ENCODE results near the gene NOMO2.
"Not testable (repeated sequence)": the region's sequence is repeated elsewhere in the genome, so short reads cannot be mapped to it uniquely, and the experiment has no call there.

NOMO2 gene

DNA sequence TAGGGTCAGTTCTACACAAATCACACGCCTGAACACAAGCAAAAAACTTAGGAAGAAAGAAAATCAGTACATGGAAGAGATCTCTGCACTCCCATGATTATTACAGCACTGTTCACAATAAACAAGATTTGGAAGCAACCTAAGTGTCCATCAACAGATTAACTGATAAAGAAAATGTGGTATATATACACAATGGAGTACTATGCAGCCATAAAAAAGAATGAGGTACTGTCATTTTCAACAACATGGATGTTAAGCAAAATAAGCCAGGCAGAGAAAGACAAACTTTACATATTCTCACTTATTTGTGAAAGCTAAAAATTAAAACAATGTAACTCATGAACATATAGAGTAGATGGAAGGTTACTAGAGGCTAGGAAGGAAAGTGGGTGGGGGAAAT, 16.0 kb upstream of the NOMO2 start:
- DNase-seq (ENCODE audit: low spot score) = not testable (repeated sequence)

DNA sequence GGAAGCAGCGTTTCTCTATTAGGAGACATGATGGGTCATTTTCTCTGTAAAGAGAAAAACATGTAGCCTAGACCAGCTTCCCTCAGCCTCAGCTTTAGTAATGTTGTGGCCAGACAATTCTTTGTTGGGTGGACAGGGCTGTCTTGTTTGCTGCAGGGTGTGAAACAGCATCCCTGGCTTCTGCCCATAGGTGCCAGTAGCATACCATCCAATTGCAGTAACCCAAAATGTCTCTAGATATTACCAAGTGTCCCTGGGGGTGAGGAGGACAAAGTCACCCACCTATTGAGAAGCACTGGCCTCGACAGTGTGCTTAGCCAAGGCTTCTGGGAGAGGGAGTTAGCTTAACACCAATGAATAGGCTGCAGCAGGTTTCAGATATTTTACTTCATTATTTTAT, 14.0 kb upstream of the NOMO2 start:
- DNase-seq (ENCODE audit: low spot score) = not testable (repeated sequence)

DNA sequence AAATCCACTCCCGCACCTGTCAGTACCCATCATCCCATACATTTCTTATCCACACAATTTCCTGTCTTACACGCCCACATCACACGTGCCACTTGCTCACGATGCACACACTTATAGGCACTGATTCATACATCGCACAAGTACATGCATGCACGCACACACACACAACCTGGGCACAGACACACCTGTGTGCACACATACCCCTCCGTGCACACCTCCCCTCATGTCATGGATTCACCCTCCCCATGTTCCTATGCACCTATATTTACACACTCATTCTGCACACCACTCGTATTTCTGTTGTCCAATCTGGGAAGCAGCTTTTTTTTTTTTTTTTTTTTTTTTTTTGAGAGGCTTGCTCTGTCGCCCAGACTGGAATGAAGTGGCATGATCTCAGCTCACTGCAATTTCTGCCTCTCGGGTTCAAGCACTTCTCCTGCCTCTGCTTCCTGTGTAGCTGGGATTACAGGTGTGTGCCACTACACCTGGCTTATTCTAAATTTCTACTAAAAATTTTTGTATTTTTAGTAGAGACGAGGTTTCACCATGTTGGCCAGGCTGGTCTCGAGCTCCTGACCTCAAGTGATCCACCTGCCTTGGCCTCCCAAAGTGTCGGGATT, 13.5 kb upstream of the NOMO2 start:
- DNase-seq (ENCODE audit: low spot score) = not testable (repeated sequence)

- not testable (repeated sequence) for DNase-seq (ENCODE audit: low spot score)
Measured at GRCh38 chr16:18573887-18574286, 12.0 kb upstream of the NOMO2 start.

GRCh38 chr16:18572973-18573372, 11.1 kb upstream of the NOMO2 start:
- DNase-seq (ENCODE audit: low spot score) = not testable (repeated sequence)

GRCh38 chr16:18571307-18571850, 9.5 kb upstream of the NOMO2 start:
- DNase-seq (ENCODE audit: low spot score) = not testable (repeated sequence)

DNA sequence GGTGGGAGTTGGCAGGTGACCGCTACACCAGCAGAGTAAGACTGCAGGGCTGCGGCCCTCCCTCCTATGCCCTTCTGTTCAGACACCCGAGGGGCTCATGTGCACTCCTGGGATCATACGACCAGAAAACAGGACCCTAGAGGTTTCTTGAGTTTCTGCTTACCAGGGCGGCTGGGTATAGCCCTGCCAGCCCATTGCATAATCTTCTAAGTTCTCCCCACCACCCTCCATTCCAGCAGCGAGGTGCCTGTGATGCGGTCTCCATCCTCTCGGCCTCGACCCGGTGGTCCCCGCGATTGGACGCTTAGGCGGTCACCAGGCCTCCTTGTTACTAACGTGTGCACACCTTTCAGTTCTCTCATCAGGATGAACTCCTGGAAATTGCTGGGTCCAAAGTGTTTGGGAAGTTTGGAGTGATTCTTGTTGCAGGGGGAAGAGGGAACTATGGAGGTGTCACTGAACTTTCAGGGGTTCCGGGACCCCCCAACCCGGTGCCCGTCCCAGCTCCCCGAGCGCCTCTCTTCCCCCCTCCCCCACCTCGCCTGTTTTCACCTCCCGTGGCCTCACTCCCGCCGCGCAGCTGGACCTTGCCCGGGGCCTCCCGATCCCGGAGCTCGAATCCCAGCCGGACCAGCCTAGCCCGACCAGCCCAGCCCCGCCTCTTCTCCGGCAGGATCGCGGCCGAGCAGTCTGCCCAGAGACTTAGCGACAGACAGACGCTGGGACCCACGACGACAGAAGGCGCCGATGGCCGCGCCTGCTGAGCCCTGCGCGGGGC, 8.8 kb upstream of the NOMO2 start:
- not testable (repeated sequence) for DNase-seq (ENCODE audit: low spot score)

DNA sequence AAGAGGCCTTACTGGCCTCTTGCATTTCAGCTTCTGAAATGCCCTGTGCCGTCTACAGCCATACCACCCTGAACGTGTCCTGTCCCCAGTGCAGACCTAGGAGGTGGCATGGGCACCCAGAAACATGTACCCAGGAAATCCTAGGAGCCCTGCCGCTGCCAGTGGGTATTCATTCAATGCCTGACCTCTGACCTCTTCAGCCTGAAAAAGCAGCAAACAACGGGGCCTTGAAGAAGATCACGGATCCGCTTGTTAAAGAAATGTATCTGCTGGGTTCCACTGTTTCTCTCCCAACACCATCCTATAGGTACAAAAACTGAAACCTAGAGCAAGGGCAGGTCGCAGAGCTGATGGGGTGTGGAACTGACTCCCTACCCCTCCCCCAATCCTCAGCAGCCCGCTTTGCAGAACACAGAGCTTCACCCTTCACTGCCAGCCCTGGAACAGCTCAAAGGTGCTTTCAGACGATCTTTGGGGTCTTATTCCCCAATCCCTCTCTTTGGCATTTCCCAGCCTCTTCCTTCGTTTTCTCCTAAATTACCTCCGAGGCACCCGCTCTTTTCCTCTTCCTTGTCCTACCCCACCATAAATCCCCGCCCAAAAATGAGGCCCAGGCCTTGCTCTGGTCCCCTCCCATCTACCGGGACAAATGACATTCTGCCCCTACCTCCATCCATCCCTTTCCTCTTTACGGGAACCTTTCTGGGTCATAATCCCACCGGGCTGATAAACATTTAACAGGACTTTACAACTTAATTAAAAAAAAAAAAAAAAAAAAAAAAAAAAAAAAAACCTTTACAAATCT, 1.3 kb downstream of the NOMO2 start:
- DNase-seq (ENCODE audit: low spot score) = not testable (repeated sequence)

DNA sequence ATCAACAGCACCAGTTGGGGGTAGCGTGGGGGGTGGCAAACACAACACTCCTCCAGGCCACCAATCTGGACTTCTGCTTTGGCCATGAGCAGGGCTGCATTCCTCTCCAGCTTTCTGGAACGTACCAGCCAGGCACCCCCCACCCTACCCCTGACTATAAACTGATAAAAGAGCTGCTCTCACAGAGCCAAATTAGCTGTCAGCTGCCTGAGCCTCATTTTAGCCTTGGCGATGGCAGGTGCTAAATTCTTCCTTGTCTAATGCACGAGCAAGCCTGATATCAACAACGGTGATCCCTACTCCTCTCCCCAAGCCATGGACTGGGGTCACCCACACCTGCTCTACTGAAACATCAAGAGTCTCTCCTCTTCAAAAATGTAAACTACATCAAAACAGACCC, 8.2 kb downstream of the NOMO2 start:
- not testable (repeated sequence) for DNase-seq (ENCODE audit: low spot score)

GRCh38 chr16:18547382-18547781, 14.5 kb downstream of the NOMO2 start:
- not testable (repeated sequence) for DNase-seq (ENCODE audit: low spot score)

DNA sequence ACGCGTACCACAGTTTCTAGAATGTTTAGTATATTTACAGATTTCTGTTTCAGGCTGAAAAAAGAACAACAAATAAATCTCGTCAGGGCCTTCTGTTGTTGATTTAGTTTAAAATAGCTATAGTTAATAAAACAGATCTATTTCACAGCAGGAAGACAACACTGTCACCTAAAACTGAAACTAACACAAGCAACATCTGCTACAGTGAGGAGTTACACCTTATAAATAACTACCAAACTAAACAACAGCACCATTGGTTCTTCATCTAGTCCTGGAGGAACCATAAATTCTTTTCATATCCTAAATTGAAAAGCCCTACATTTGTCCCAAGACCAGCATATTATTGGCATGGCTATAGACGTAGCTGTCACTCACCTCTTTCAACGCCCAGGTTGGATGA, 15.0 kb downstream of the NOMO2 start:
- not testable (repeated sequence) for DNase-seq (ENCODE audit: low spot score)

DNA sequence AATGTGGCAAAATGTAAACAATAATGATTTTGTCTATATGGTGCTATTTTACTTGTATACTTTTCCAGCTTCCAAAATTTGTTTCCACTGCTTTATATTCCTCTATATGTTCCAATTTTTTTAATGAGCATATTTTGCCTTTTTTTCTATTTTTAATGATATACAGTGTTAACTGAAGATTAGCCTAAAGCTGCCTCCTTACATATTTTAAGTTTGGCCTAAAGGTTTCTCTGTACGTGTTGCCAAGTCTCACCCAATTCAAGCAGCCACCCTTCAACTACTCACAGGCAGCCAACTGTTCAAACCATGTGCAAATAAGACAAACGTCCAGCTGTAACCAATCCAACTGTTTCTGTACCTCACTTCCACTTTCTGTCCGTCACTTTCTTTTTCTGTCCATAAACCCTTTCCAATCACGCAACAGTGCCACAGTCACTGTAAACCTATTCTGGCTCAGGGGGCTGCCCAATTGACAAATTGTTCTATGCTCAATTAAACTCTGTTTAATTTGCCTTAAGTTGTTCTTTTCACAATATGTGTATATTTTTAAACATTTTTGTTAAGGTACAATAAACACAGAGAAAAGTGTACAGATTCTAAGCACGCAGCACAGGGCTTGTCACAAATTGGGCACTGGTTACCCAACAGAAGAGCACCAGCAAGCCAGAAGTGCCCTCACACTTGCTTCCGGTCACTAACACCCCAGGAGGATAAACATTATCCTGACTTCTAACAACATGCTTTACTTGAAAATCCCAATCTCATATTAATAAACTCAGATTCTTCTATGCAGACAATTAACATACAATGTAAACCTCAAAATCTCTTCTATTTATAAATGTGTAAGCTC, 17.4 kb downstream of the NOMO2 start:
- not testable (repeated sequence) for DNase-seq (ENCODE audit: low spot score)

- DNase-seq (ENCODE audit: low spot score) = not testable (repeated sequence)
Measured at GRCh38 chr16:18541912-18542311, 20.0 kb downstream of the NOMO2 start.

DNA sequence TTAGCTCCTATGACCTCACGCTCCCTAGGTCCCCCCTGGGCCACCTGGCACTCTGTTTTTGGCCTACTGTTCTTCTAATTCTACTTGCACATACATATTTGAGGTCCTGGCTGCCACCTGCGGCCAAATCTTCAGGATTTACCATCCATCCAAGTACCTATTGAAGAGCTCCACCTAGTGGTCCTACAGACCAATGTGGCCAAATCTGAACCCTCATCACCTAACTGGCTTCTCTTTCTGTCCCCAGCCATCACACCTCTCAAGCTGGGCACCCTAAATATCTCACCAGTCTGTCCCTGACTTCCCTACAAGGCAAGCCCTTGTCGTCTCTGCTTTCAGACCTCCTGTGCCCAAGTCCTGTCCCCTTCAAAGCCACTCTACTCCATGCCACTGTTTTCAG, 24.9 kb downstream of the NOMO2 start:
- not testable (repeated sequence) for DNase-seq (ENCODE audit: low spot score)

DNA sequence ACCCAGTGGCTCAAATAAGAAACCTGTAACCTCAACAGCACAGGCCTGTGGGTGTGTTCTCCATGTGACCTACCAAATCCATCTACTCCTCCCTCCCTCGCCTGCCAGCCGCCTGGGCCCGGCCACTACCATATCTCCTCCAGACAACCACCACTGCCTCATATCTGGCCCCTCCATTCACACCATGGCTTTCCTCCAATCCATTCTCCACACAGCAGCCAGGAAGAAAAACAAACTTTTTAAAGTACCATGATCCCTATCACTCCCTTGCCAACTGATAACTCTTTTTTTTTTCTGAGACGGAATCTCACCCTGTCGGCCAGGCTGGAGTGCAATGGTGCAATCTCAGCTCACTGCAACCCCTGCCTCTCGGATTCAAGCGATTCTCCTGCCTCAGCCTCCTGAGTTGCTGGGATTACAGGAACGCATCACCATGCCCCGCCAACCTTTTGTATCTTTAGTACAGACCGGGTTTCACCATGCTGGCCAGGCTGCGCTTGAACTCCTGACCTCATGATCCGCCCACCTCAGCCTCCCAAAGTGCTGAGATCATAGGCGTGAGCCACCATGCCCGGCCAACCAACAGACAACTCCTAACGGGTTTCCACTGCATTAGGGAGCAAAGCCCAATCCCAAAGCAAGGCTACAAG, 26.3 kb downstream of the NOMO2 start:
- not testable (repeated sequence) for DNase-seq (ENCODE audit: low spot score)

- not testable (repeated sequence) for DNase-seq (ENCODE audit: low spot score)
Measured at GRCh38 chr16:18534308-18534707, 27.6 kb downstream of the NOMO2 start.

GRCh38 chr16:18531323-18531722, 30.6 kb downstream of the NOMO2 start:
- not testable (repeated sequence) for DNase-seq (ENCODE audit: low spot score)

DNA sequence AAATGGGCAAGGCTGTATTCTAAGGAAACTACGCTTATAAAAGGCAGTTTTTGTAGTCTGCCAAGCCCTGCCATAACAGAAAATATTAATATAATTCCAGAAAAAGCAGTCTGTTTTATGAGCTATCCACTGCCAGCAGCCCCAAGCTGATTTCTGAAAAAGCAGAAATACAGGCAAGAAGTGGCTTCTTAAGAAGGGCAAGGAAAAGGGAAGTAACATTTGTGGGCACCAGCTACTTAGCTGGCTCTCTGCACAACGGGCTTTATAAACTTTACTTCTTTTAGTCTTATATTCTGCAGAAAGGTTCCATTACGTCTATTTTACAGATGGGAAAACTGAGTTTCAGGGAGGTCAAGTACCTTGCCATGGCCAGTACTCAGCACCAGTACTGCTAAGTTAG, 31.6 kb downstream of the NOMO2 start:
- not testable (repeated sequence) for DNase-seq (ENCODE audit: low spot score)

- DNase-seq (ENCODE audit: low spot score) = not testable (repeated sequence)
Measured at GRCh38 chr16:18526547-18526946, 35.4 kb downstream of the NOMO2 start.

DNA sequence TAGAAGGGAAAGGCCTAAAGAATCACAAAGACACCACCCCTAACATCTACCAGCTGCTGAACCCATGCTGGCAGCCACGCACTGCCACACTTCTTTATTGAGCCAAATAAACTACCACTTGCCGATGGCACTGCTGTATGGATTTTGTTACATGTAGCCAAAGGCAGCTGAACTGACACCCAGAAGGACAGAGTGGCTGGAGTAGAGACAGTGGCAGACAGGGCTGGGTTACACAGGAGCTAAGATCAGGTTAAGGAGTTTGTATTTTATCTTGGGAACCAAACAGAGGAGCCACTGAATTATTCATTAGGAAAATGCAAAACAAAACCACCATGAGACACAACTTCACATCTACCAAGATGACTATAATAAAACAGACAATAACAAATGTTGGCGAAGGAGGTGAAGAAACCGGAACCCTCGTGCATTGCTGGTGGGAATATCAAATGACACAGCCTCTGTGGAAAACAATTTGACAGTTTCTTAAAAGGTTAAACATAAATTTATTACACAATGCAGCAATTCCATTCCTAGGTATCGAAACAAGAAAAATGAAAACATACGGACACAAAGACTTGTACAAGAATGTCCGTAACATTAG, 35.9 kb downstream of the NOMO2 start:
- DNase-seq (ENCODE audit: low spot score) = not testable (repeated sequence)

Data from COLO829 (cell line).